Immature natural killer cell (primary cell): ENCODE measurements around the gene OTOS. TPM values are rescaled to one million over a fixed set of nuclear protein-coding genes. Genes with fewer than 3 reads are reported as not detected.

Source experiments
- DNase-seq, 3 donors: peaks; one replicate each; pipeline ENCODE4 v3.0.0; 2022; ENCODE audit warnings: mixed read lengths in 1 of 3
- H3K27ac Mint-ChIP-seq, 6 donors: one replicate each; pipeline ENCODE4 v1.8.0; 2020; ENCODE audit warnings: mixed read lengths in 6 of 6, mild to moderate bottlenecking in 5 of 6, inconsistent platforms in 4 of 6, moderate library complexity in 3 of 6
- H3K27me3 Mint-ChIP-seq, 3 donors: one replicate each; pipeline ENCODE4 v1.8.0; 2020 to 2021; ENCODE audit warnings: low read depth in 3 of 3, mild to moderate bottlenecking in 3 of 3, mixed read lengths in 3 of 3, moderate library complexity in 3 of 3, inconsistent platforms in 1 of 3
- H3K36me3 Mint-ChIP-seq, 3 donors: one replicate each; pipeline ENCODE4 v1.8.0; 2020; ENCODE audit warnings: mixed read lengths in 3 of 3, inconsistent platforms in 2 of 3, mild to moderate bottlenecking in 2 of 3
- H3K4me1 Mint-ChIP-seq, 2 donors: one replicate each; pipeline ENCODE4 v1.8.0; 2020; ENCODE audit warnings: inconsistent platforms in 2 of 2, mild to moderate bottlenecking in 2 of 2, mixed read lengths in 2 of 2, moderate library complexity in 1 of 2
- H3K4me3 Mint-ChIP-seq, 5 donors: one replicate each; pipeline ENCODE4 v1.8.0; 2020; ENCODE audit warnings: mild to moderate bottlenecking in 5 of 5, mixed read lengths in 5 of 5, inconsistent platforms in 3 of 5, moderate library complexity in 3 of 5
- H3K9me3 Mint-ChIP-seq, 6 donors: one replicate each; pipeline ENCODE4 v1.8.0; 2020; ENCODE audit warnings: mild to moderate bottlenecking in 6 of 6, mixed read lengths in 6 of 6, inconsistent platforms in 4 of 6, moderate library complexity in 3 of 6
- polyA plus RNA-seq, 3 donors: library from polyadenylated mRNA; unstranded; fragments of 300-500 nt; fragmentation: Illumina TruSeq; gene quantifications; one replicate each; pipeline ENCODE4 v1.2.3, GENCODE V29; 2021

The OTOS gene
- polyA plus RNA-seq, 3 donors from 2014 or later = not detected

DNA sequence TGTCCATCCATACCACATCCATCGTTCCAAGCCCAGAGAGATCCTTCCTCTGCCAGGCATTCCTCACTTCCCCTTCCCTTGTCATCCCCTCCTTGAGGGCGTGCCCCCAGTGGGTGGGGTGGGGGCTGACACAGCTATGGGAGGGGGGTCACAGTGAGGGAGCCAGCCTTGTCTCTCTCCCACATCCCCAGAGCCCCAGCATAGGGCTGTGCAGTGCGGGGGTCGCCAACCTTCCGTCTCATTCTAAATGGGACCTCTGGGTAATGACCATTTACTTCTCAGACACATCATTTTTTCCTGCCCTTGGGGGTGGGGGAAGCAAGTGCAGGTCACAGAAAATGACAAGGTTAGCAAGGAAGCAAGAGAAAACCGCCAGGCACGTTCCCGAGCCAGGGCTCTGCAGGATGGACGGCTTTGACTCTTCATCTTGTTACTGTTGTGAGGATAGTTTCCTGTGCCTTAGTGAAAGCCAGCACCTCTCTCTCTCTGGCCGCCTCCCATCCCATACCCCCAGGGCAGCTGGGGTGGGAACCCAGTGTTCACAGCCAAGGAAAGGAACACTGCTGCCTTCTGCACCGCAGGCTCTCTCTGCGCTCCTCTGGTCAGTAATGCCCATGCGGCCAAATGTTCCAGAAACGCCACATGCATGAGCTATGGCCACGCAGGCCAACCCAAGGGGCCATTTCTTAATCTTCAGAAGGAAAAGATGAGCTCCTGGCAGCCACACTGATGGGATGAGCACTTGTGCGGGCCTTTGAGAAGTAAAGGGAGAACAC lies 22.7 kb upstream of the OTOS start:
- H3K9me3 Mint-ChIP-seq = no peaks in the 10 kb centered on the region
- no peak for DNase-seq
- H3K4me3 Mint-ChIP-seq = no peak overlapping the region
- H3K27ac Mint-ChIP-seq = no peak overlapping the region
- H3K4me1 Mint-ChIP-seq = no peaks in the 10 kb centered on the region
- H3K27me3 Mint-ChIP-seq = peaks cover 2 to 7% (median 2%) of the 10 kb centered on the region in 3 donors
- H3K36me3 Mint-ChIP-seq = no peaks in the 10 kb centered on the region

- H3K9me3 Mint-ChIP-seq = no peaks in the 10 kb centered on the region
- no peak overlapping the region for H3K4me3 Mint-ChIP-seq
Measured at GRCh38 chr2:240162531-240162930, 22.1 kb upstream of the OTOS start.

DNA sequence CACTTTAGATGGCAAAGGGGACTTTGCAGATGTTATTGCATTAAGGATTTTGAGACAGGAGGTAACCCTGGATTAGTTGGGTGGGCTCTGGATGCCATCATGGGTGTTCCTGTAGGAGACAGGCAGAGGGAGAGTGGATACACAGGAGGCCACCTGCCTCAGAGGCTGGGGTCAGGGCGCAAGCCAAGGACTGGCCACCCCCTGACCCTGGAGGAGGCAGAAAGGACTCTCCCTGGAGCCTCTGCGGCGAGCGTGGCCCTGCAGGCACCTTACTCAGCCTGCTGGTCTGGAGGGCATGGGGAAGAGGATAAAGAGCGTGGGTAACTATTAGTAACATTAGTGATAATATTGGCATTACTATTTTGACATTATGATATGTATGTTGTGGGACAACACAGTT lies 21.6 kb upstream of the OTOS start:
- H3K27me3 Mint-ChIP-seq = peaks cover 2 to 7% (median 2%) of the 10 kb centered on the region in 3 donors
- no peak for DNase-seq
- no peaks in the 10 kb centered on the region for H3K4me1 Mint-ChIP-seq
- no peaks in the 10 kb centered on the region for H3K9me3 Mint-ChIP-seq
- no peak overlapping the region for H3K4me3 Mint-ChIP-seq
- no peak overlapping the region for H3K27ac Mint-ChIP-seq
- H3K36me3 Mint-ChIP-seq = no peaks in the 10 kb centered on the region

More at GRCh38 chr2:240162531-240162930, 22.1 kb upstream of the OTOS start:
- H3K4me1 Mint-ChIP-seq = no peaks in the 10 kb centered on the region
- peaks cover 2 to 7% (median 2%) of the 10 kb centered on the region in 3 donors for H3K27me3 Mint-ChIP-seq
- DNase-seq = no peak
- no peaks in the 10 kb centered on the region for H3K36me3 Mint-ChIP-seq
- no peak overlapping the region for H3K27ac Mint-ChIP-seq

DNA sequence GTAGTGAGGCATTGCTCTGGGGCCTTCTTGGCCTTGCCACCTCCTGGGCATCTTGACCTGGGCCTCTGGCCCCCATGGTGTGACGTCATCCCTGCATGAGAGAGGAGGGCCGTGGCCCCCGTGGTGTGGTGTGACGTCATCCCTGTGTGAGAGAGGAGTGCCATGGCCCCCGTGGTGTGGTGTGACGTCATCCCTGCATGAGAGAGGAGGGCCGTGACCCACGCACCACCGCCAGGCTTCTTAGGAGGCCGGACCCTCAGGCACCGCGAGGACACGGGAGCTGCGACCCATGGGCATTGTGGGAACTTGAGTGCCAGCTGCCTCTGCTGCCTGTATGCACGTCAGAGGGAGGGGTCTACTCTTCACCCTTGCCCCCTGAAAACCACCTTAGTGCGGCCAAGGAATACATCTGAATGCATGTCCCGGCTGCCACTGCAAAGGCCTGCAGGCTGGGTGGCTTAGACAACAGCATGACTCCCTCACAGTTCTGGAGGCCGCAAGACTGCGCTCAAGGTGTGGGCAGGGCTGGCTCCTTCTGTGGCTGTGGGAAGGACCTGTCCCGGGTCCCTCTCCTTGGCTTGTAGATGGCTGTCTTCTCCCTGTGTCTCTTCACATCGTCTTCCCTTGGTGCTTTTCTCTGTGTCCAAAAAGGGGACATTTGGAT lies 20.8 kb upstream of the OTOS start:
- H3K27ac Mint-ChIP-seq = no peak overlapping the region
- H3K4me1 Mint-ChIP-seq = no peaks in the 10 kb centered on the region
- H3K36me3 Mint-ChIP-seq = no peaks in the 10 kb centered on the region
- H3K4me3 Mint-ChIP-seq = no peak overlapping the region
- no peak for DNase-seq
- H3K9me3 Mint-ChIP-seq = no peaks in the 10 kb centered on the region
- peaks cover 2 to 7% (median 2%) of the 10 kb centered on the region in 3 donors for H3K27me3 Mint-ChIP-seq

DNA sequence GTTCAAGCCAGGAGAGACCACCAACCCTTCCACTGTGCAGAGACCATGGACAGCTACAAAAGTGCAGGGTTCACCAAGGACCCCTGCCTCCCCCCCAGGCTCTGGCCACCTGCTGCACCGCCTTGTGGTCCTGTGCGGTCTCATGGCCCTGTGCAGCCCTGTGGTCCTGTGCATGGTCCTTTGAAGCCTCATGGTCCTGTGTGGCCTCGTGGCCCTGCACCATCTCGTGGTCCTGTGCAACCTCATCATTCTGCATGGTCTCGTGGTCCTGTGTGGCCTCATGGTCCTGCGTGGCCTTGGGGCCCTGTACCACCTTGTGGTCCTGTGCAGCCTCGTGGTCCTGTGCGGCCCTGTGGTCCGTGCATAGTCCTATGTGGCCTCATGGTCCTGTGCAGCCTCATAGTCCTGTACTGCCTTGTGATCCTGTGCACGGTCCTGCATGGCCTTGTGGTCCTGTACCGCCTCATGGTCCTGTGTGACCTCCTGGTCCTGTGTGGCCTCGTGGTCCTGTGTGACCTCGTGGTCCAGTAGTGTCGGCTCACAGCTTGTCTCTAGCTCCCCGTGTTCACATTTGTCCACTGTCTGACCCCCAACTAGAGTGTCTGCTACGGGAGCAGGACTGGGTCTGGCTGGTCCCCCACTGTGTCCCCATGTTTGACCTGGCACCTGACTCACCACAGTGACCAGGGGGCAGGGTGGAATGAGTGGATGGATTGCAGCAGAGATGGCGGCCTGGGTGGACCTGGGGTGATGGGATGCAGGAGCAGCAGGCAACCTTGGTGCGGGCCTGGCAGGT lies 20.0 kb upstream of the OTOS start:
- Mint-ChIP-seq H3K4me1 (no peaks in the 10 kb centered on the region), H3K27ac (no peak overlapping the region), H3K9me3 (no peaks in the 10 kb centered on the region), H3K4me3 (no peak overlapping the region), H3K36me3 (no peaks in the 10 kb centered on the region), H3K27me3 (peaks cover 2 to 7% (median 2%) of the 10 kb centered on the region in 3 donors)
- no peak for DNase-seq

- DNase-seq = no peak
- H3K27ac Mint-ChIP-seq = no peak overlapping the region
Measured at GRCh38 chr2:240159251-240159839, 18.9 kb upstream of the OTOS start.

GRCh38 chr2:240157147-240157470 lies 16.7 kb upstream of the OTOS start:
- Mint-ChIP-seq H3K27ac (no peak overlapping the region), H3K4me3 (no peak overlapping the region), H3K27me3 (peaks cover 1 to 10% (median 8%) of the 10 kb centered on the region in 3 donors), H3K36me3 (no peaks in the 10 kb centered on the region), H3K9me3 (peaks cover 0 to 1% (median 0%) of the 10 kb centered on the region in 6 donors), H3K4me1 (no peaks in the 10 kb centered on the region)
- DNase-seq = no peak

More at GRCh38 chr2:240159251-240159839, 18.9 kb upstream of the OTOS start:
- Mint-ChIP-seq H3K27me3 (peaks cover 2 to 7% (median 3%) of the 10 kb centered on the region in 3 donors), H3K4me1 (no peaks in the 10 kb centered on the region), H3K4me3 (no peak overlapping the region), H3K36me3 (no peaks in the 10 kb centered on the region), H3K9me3 (peaks cover 0 to 1% (median 0%) of the 10 kb centered on the region in 6 donors)

- Mint-ChIP-seq H3K36me3 (no peaks in the 10 kb centered on the region), H3K9me3 (peaks cover 0 to 1% (median 0%) of the 10 kb centered on the region in 6 donors), H3K27me3 (peaks cover 1 to 11% (median 10%) of the 10 kb centered on the region in 3 donors), H3K4me1 (no peaks in the 10 kb centered on the region), H3K4me3 (no peak overlapping the region), H3K27ac (no peak overlapping the region)
- DNase-seq = no peak
Measured at GRCh38 chr2:240156435-240157146, 16.1 kb upstream of the OTOS start.

DNA sequence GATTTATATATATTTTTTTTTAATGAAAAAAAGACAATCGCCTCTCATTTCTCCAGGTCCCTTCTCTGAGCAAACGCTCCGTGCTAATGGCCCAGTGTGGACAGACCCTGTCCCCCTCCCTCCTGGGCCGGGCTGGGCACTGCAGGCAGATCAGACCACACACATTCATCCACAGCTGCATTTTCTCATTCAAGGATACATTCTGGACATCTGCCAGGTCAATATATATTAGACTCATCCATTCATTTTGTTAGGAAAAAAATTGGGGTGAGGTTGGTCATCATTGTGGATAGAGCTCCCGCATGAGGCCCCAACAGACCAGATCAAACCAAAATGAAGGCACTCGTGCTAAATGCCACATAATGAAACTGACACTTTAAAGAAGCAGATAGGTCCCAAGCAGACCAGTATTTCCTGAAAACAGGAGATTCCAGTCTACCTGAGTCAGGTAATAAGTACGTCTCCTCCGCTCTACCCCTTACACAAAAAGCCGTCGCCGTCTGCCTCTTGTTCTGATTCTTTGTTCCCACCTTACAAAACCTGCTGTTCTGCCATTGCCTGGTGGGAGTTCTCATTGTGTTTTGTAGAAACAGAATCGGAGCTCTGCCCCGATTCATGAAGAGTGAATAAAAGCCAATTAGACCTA lies 15.4 kb upstream of the OTOS start:
- Mint-ChIP-seq H3K9me3 (peaks cover 0 to 1% (median 0%) of the 10 kb centered on the region in 6 donors), H3K36me3 (no peaks in the 10 kb centered on the region), H3K4me3 (no peak overlapping the region), H3K4me1 (no peaks in the 10 kb centered on the region), H3K27ac (no peak overlapping the region), H3K27me3 (peaks cover 1 to 15% (median 13%) of the 10 kb centered on the region in 3 donors)
- DNase-seq = no peak

DNA sequence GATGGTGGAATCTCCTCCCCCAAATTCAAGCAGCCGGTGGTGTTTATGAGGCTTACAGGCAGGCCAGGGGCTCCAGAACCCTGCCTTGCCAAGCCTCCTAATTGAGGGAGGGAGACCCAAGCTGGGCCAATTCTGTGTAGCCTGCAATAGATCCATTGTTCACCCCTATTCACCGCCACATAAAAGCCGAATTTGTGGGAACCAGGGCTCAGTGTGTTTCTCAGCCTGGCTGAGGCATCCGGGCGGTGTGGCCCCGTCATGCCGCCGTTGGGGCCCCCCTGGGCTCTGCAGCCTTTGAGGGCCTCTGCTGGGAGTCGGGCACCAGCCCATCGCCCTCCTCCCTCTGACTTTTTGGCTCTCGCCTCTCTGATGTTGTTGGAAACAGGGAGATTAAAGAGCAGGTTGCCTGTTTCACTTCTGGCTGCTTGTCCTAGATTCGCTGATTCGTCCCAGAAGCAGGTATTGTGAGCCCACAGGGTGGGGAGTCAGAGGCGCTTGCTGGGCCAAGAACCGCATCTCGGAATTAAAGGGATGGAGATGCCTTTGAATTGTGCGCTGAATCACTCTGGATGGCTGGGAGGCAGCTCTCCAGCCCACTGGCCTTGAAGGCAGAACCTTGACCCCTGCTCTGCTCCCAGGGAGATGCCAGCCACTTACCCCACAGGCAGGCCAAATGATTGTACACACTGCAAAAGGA lies 14.7 kb upstream of the OTOS start:
- H3K4me1 Mint-ChIP-seq = no peaks in the 10 kb centered on the region
- H3K4me3 Mint-ChIP-seq = no peak overlapping the region
- H3K9me3 Mint-ChIP-seq = peaks cover 0 to 1% (median 0%) of the 10 kb centered on the region in 6 donors
- no peaks in the 10 kb centered on the region for H3K36me3 Mint-ChIP-seq
- H3K27ac Mint-ChIP-seq = no peak overlapping the region
- DNase-seq = no peak
- H3K27me3 Mint-ChIP-seq = peaks cover 1 to 15% (median 13%) of the 10 kb centered on the region in 3 donors

- Mint-ChIP-seq H3K27me3 (peaks cover 1 to 15% (median 10%) of the 10 kb centered on the region in 3 donors), H3K4me3 (no peak overlapping the region), H3K9me3 (peaks cover 0 to 1% (median 0%) of the 10 kb centered on the region in 6 donors)
Measured at GRCh38 chr2:240154606-240155005, 14.1 kb upstream of the OTOS start.

DNA sequence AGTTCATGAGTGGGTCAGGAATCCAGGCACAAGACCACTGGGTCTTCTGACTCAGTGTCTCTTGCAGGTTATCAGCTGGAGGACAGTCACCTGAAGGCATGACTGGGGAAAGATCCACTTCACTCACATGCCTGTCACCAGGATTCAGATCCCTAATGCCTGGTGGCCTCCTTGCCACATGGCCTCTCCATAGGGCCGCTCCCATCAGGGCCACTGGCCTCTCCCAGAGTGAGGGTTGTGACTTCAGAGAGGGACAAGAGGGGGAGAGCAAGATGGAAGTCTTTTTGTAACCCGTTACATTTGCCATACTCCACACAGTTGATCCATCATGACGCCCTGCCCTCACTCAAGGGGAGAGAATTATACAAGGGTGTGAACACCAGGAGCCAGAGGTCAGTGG lies 13.0 kb upstream of the OTOS start:
- Mint-ChIP-seq H3K4me3 (no peak overlapping the region), H3K4me1 (no peaks in the 10 kb centered on the region), H3K27me3 (peaks cover 3 to 15% (median 13%) of the 10 kb centered on the region in 3 donors), H3K27ac (no peak overlapping the region), H3K36me3 (no peaks in the 10 kb centered on the region), H3K9me3 (peaks cover 0 to 1% (median 0%) of the 10 kb centered on the region in 6 donors)
- DNase-seq = no peak

More at GRCh38 chr2:240154606-240155005, 14.1 kb upstream of the OTOS start:
- no peak overlapping the region for H3K27ac Mint-ChIP-seq
- no peak for DNase-seq
- no peaks in the 10 kb centered on the region for H3K4me1 Mint-ChIP-seq
- H3K36me3 Mint-ChIP-seq = no peaks in the 10 kb centered on the region
